Measurements from ENCODE around the gene DZIP1L. TPM values are rescaled to one million over a fixed set of nuclear protein-coding genes. Genes with fewer than 3 reads are reported as not detected.

DZIP1L gene
- polyA plus RNA-seq, 1 donor, result 26.7 TPM

DNA sequence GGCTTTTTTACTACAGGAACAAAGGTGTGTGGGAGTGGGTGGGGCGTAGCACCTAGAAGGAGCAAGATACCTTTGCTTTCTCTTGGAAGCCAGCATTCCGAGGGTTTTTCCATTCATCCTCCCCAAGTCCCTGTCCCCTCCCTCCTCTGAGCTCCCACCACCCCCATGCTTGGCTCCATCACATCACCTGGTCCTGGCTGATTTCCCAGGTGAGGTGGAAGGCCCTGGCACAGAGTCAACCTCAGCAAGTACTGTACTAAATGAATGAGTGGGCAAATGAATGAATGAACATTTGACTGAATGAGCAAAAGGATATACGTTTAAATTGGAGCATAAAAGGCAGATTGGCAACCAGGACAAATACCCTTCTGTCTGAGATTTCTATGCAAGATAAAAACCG lies 45.4 kb downstream of the DZIP1L start:
- no peak for DNase-seq

DNA sequence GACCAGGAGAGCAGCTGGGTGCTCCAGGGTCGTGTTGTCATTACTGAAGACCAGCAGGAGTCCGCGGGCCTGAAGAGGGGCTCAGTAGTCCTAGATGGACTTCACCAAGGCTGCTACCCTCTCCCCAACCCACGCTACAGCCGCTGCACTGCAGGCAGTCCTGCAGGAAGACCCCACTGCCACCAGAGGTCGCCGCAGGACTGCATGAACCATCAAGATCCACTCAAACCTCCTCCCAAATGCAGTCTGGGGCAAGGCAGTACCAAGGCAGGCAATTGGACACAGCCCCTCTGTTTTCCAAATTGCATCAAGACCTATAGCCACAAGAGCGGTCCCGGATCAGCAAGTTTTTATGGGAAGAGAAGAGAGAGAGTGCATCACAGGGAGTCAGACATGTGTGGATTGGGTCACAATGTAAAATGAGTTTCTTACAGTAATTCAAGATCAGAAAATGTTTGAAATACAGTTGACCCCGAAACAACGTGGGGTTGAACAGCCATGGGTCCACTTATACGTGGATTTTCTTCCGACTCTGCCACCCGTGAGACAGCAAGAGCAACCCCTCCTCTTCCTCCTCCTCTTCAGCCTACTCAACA lies 46.7 kb downstream of the DZIP1L start:
- peak; percentile 64 for DNase-seq

DNA sequence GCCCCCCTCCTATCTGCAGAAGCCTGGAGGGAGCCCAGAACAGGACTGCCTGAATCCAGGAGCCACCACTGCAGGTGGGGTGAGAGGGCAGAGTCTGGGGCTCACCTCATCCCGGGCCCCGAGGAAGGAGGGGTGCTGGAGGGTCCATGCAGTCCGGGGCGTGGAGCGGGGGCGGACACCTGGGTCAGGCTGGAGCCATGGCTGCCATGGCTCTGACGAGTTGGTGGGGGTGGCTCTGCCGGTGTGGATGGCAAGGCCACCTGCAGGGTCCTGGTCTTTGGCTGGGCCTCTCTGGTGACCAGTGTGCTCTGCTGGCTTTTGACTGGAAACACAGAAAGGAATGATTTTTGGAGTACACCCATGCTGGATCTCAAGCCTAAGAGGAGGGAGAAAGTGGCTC lies 47.4 kb downstream of the DZIP1L start:
- DNase-seq, result no peak

DNA sequence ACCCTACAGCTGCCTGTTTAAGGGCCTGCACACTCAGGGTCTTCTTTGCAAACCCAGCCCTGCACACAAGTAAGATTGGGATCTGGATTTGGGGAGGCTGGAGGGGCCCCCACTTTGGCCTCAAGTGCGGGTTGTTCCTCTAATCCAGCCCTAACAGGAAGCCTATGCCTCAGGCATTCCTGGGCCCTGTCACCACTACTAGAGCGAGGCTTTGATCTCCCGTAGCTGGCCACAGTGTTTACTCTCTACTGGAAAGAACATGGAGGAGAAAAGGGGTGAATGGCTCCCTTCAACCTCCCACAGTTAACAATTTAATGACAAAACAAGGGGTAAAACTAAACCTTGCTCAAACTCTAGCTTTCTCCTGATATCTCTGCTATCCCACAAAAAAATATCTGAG lies 48.4 kb downstream of the DZIP1L start:
- no peak for DNase-seq

DNA sequence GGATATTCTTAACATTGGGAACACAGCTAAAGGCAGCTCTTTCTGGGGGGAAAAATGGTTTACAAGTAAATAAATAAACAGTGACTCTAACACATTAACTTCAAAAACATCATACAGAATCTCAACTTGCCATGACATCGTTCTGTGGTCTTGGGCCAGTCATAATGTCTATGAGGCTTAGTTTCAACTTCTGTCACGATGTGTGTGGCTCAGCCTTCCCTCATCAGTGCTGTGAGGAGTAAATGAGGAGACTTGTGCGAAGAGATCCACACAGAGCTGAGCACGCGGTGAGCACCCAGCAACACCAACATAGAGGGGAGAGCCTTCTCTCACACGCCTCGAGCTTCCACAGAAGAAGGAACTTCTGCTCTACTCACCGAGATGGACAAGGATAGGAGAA lies 49.0 kb downstream of the DZIP1L start:
- no peak for DNase-seq

DNA sequence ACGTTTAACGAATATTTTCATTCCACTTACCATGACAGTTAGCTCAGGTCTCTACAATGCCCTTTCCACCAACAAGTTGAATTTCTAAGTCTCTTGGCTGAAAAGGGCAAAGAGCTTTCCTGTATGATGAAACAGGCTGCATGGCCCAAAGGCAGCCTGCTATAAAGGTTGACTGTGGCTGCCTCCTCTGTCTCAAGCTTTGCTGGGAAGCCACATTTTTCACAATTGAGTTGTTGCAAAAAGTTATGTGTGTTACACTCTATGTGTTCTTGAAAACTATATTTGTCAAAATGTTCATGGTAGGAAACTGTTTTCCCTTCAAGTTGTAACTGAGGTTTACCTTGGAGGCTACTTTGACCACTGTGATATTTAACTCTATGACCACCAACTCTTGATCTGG lies 49.5 kb downstream of the DZIP1L start:
- no peak for DNase-seq

DNA sequence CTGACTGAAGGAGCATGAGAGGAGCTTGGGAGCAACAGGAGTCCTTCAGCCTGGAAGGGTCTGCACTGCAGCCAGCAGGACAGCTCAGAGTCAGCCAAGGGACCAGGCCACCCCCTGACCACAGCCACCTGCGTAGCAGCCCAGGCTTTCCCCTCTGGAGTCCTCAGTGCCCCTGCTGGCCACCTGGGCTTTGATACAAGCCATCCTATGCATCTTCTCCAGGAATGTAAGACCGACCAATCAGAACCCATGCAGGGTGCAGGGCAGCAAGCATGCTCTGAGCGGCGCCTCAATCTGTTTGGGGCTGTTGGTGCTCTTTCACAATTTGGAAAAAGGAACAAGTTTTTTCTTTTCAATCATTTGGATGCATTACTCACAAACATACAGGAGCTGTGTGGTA lies 52.0 kb downstream of the DZIP1L start:
- DNase-seq, result no peak

DNA sequence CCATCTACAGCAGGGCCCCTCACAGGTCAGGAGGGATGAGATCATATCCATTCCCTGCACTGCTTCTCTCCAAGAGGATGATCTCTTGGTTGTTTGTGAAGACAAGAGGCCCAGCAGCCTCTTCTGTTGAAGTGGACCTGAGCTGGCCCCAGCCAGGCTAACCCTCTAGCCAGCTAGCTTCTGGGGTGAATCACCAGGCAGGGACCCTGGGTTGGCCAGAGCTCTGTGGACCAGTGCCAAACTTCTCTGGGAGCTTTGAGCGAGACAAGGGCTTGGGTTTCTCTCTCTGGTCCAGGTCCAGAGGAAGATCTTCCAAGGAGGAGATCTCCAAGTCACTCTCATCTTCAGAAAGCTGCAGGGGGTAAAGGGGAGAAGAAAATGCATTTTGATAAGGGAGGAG lies 52.8 kb downstream of the DZIP1L start:
- no peak for DNase-seq

DNA sequence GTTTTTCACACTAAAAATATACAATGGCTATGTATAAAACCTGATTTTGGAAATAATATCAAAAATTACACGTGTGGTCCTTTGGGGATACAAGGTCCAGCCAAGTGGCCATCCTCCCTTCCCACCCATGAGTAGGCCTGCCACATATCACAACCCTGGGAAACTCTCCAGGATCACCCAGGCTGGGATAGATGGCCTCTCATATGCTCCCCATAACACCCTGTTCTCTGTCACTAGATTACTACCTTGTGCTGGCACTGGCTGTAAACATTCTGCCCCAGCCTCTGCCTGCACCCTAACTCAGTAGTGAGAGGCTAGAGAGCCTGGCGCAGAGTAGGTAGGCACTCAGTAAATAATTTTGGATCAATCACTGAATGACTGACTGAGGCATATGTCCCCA lies 53.4 kb downstream of the DZIP1L start:
- no peak for DNase-seq

DNA sequence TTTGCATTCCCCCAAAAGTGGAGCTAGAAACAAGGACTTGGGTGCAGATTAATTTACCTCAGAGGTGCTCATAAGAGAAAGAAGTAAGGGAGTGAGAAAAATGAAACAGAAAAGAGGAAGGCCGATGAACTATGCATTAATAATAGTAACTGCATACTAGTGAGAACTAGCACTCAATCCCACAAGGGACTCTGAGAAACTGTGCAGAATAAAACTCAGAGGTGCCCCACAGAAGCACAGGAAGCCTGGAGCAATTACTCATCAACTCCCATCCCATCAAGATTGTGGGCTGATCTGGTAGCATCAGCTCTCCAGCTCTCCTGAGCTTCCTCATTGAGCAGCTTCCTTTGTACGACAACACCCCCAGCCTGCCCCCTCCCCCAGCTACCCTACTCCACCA lies 54.6 kb downstream of the DZIP1L start:
- DNase-seq, result no peak

DNA sequence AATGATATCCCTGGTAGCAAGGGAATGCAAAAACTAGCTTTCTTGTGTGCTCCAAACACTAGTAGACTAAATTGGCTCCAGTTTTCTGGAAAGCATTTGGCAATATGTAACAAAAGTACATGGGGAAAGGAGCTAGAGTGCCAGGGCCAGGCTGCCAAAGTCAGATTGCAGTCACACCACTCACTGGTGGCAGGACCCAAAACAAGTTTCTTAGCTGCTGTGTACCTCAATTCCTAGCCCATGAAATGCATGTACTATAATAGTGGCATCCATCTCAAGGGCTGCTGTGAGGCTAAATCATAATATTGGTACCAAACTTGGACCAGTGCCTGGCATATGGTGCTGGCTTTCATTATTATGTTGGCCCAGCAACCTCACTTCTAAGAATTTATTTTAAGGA lies 56.1 kb downstream of the DZIP1L start:
- DNase-seq, result no peak

DNA sequence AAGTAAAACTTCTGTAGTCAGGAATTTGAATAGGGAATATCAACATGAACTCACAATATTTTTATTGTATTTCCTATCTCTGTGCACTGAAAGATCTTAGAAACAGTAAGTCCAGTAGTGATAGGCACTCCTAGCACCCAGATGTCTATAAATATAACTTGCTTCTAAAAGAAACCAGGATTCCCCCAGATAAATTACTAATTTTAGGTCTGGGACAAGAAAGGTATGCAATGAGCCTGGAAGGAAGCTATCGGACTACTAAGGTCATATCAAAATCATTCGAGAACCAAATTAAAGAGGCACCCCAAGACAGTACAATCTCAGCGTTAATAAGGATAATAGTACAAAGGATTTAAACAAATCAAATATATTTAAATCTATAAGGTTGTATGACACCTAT lies 58.0 kb downstream of the DZIP1L start:
- no peak for DNase-seq

DNA sequence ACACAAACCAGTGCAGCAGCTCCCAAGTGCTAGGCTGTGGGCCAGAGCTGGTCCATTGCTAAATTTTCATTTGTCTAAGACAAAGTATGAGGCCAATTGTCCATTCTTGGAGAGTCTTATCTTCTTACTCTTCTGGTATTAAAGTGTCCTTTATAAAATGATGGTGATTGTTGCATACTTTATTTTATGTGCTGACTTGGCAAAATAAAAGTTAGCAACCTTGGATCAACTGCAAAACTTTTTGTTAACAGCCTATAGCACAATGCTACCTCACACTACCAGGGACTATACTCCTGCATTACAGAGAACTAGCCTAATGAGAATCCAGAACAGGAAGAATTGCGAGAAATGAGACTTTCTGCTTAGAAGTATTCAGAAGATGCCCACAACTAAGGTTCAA lies 61.4 kb downstream of the DZIP1L start:
- no peak for DNase-seq

DNA sequence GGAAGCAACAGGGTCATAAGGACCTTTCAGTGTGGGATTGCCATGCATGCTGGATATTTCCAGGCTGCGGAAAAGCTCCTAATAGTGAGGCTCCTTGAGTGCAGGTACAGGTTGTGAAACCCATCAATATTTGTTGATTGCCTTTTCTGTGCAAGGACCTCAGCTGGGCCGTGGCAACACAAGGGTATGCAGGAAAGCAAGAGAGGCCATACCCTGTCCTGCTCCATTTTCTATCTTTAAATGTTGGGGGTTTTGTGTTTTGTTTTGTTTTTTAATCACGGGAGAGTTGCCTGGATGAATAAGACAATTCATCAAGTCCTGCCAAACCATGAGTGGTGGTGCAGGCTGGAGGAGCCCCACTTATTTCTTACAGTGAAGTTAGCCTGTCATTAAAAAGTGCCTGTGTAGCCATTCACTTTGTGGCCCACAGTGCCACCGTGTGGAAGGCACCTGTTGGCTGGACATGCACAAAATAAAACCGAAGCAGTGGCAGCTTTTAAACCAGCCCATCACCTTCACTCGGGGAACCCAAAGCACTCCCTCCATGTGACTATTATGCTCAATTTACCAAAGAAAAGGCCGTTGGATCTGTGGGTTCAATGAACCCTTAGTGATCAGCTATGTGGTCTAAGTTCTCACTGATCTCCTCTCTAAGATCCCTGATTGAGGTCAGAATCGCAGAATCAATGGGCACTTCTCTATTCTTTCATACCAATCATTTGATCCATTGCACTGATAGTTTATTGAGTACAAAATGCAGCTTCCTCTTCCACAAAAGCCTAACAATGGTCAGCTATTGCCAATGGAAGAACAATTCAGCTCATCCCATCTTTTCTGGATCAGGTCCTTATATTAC lies 63.2 kb downstream of the DZIP1L start:
- peak; percentile 26 for DNase-seq

DNA sequence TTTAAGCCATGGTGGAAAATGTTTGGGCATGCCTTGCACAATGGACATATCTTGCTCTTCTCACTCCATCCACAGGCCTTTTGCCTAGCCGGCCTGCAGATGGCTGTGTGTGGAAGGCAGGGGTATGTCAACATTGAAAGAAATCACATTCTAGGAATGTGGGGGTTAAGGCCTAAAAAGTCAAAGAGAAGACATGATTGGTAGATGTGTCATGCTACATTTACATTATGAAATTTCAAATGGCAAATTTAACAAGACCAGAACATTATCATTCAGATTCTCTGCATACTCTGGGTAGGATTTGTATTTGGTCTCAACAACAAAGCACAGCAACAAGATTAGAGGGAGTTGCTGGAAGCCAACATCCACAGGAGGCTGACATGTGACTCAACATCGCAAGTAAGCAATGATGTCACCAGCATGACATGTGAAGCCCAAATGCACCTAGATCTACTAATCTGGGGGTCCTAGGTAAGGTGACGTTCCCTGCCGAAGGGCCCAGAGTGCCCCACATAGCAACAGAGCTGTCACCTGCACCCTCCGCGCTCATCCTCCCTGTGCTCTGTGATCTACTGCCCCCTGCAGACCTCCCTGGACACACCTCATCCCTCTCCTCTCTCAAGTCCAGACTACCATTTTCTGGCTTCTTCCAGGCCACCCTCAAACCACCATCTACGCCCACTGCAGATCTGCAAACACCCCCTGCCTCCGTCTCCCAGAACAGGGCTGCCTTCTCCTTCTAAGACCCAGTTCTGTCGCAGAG lies 66.1 kb downstream of the DZIP1L start:
- no peak for DNase-seq

DNA sequence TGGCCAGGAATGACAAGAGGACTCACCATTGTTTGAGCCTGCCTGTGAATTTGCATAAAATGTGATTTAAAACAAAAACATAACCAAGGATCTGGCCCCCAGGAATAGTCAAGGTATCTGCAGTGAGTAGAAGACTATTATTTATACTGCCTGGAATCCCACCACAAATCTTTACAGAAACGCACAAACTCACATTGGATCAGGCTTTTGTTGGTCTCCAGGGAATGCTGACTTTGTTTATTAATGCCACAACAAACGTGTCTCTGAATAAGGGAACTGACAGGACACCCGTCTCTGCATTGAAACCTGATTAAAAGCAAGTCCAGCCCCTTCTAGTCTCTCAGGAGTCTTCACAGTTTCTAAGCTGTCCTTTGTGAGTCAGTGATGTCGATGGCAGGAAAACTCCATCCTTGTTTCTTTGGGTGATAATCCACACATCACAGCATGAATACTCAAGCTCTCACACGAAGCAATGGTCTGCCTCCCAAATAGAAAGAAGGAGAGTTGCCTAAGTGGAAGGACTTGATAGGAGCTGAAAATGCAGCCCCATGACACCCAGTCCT lies 67.7 kb downstream of the DZIP1L start:
- DNase-seq, result no peak

DNA sequence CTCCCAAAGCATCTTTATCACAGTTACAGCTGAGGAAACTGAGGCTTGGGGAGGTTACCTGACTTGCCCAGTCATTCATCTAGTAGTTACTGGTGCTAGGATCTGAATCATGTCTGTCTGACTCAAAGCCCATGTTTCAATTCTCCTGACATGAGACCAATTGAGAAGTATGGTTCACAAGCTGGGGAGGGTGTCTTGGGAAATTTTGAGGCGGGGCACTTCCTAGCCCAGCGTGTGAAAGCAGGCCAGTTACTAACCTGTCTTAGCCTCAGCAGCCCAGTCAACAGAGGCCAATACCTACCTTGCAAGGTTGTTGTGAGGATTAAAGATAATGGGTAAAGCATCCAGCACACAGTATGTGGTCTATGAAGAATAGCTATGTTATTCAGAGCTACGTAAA lies 68.5 kb downstream of the DZIP1L start:
- no peak for DNase-seq

DNA sequence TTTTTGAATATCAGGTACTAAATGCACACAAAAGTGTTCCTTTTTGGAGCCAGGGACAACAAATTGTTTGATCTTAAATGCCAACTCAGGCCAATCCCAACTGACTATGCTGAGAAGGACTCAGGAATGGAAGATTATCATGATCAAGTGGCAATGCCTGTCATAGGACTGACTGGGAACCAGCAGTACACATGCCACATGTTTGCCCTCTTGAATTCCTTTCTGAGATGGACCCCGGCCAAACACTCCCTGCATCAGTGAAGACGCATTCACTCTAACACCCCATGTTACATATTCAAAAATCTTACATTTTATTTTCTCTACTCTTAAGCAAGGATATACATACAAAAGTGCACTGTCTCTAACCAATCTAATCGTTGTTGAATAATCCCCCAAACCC lies 69.3 kb downstream of the DZIP1L start:
- DNase-seq, result no peak

DNA sequence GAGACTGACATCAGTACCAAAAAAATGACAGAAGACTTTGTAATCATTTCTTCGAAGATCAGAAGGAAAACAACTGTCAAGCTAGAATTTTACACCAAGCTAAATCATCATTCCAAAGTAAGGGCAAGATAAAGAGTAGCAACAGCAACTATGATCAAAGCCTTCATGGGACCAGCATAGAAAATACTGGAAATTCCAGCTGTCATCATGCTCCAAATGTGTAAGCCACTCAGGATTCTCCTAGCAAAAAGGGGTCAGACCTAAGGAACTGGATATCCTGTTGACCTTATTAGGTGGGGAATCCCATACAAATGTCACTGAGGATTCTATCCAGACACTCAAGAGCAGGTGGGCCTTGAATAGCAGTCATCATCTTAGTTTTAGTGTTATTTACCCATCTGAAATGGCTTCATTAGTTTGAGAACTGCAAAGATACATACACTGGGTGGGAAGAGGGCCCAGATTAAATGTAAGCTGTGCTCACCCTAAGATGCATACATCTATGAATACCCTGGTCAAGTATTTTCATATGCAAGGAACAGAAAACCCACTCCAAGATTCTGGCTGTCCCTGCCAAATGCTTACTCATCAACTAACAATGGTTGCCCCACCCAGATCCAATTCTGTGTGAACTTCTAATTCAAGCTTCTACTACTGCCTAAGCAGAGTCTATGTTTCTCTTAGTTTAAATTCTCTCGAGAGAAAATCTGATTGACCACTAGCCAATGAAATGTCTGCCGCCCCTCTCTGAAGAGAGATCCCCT lies 72.0 kb downstream of the DZIP1L start:
- no peak for DNase-seq

DNA sequence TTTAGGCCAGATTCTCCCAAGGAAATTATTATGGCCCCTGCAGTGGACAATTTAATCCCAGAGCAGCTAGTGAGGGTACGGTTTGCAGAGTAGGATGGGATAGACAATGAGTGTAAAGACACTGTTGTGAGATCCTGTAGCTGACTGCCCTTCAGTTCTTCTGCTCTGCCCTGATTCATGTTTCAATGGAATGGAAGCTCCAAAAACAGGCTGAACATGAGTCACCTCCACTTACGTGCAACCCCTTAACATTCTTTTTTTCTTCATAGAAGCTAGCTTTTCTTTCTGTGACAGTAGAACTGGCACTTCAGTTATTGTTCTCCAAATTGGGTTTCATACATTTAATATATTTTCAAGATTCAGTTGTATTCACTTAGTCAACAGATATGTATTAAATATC lies 73.4 kb downstream of the DZIP1L start:
- no peak for DNase-seq

DNA sequence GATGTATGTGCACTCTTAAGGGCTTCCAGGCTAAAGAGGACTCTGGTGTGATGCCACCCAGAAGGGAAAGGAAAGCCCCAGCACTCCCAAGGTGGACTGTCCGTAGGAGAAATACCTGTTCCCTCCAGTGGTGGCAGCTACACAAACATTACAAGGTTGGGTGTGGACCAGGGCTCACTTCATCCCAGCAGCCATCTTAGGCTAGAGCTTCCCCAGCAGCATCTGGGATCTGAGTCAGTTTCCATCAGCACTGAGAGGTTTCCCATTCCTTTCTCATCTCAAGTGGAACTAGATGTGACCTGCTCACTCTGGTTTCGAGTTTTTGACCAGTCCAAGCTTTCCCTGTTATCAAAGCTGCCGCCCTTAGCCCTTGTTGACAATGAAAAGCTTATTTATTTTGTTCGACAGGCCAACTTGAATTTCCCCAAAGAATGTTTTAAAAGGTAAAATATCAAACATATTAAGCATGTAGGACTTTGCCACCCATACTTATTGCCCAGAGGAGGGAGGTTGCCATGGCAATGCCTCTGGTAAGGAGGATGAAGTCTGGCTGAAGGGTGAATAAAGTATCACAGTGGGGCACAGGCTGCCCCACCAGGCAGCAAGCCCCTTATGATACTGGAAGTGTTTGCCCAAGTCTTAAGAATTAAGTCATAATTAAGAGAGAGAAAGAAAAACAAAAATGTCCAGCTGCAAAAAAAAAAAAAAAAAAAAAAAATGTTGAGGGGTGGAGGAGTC lies 76.5 kb downstream of the DZIP1L start:
- DNase-seq, result no peak
